H9 (cell line): Measurements from ENCODE around the gene MTMR4. TPM values are rescaled to one million over a fixed set of nuclear protein-coding genes. Genes with fewer than 3 reads are reported as not detected.

Source experiments
- DNase-seq: peaks from one replicate; pipeline ENCODE4 v3.0.0-alpha.2; 2017
- H2AFZ ChIP-seq: one replicate; pipeline ENCODE4 v1.6.1; 2013; ENCODE audit warnings: mild to moderate bottlenecking, low read length, control low read depth, moderate library complexity
- H2AK5ac ChIP-seq: 2 replicates; pipeline ENCODE4 v1.6.1; 2013; ENCODE audit warnings: low read length, control low read depth, mixed read lengths; ENCODE audit not compliant: insufficient read length
- H2BK120ac ChIP-seq: one replicate; pipeline ENCODE4 v1.6.1; 2013; ENCODE audit warnings: low read depth, mild to moderate bottlenecking, low read length, control low read depth, inconsistent platforms; ENCODE audit not compliant: poor library complexity, severe bottlenecking
- H2BK12ac ChIP-seq: 2 replicates; pipeline ENCODE4 v1.6.1; 2013; ENCODE audit warnings: low read length, control low read depth, mixed read lengths, low read depth; ENCODE audit not compliant: insufficient read length
- H2BK15ac ChIP-seq: 2 replicates; pipeline ENCODE4 v1.6.1; 2013; ENCODE audit warnings: low read depth, low read length, control low read depth
- H2BK20ac ChIP-seq: one replicate; pipeline ENCODE4 v1.6.1; 2013; ENCODE audit warnings: low read depth, mild to moderate bottlenecking, low read length, control low read depth, inconsistent platforms; ENCODE audit not compliant: poor library complexity, severe bottlenecking
- H2BK5ac ChIP-seq: 2 replicates; pipeline ENCODE4 v1.6.1; 2013; ENCODE audit warnings: low read length, control low read depth, mixed read lengths; ENCODE audit not compliant: insufficient read length
- H3K14ac ChIP-seq: 2 replicates; pipeline ENCODE4 v1.6.1; 2013; ENCODE audit warnings: low read length, control low read depth; ENCODE audit not compliant: insufficient read depth
- H3K18ac ChIP-seq: 2 replicates; pipeline ENCODE4 v1.6.1; 2013; ENCODE audit warnings: low read depth, mild to moderate bottlenecking, mixed read lengths, low read length, control low read depth; ENCODE audit not compliant: insufficient read length
- H3K23ac ChIP-seq: 2 replicates; pipeline ENCODE4 v1.6.1; 2013; ENCODE audit warnings: low read length, control low read depth, mixed read lengths, low read depth; ENCODE audit not compliant: insufficient read length
- H3K23me2 ChIP-seq: 2 replicates; pipeline ENCODE4 v1.6.1; 2013; ENCODE audit warnings: low read depth, mild to moderate bottlenecking, mixed read lengths, low read length, control low read depth; ENCODE audit not compliant: insufficient read length, poor library complexity, severe bottlenecking
- H3K27ac ChIP-seq: 2 replicates; pipeline ENCODE4 v1.5.1; 2013; ENCODE audit warnings: low read length, control low read depth, mixed read lengths, low read depth; ENCODE audit not compliant: insufficient read length
- H3K27me3 ChIP-seq: 2 replicates; pipeline ENCODE4 v1.6.1; 2013; ENCODE audit warnings: low read length, control low read depth, inconsistent platforms; ENCODE audit not compliant: insufficient read depth
- H3K4ac ChIP-seq: 2 replicates; pipeline ENCODE4 v1.6.1; 2013; ENCODE audit warnings: low read depth, mild to moderate bottlenecking, control low read depth, inconsistent platforms, low read length, moderate library complexity
- H3K4me1 ChIP-seq: 2 replicates; pipeline ENCODE4 v1.6.1; 2013; ENCODE audit warnings: low read length, control low read depth, inconsistent platforms; ENCODE audit not compliant: insufficient read depth
- H3K4me2 ChIP-seq: 2 replicates; pipeline ENCODE4 v1.6.1; 2013; ENCODE audit warnings: low read length, control low read depth, mixed read lengths; ENCODE audit not compliant: insufficient read length, insufficient read depth
- H3K56ac ChIP-seq: 2 replicates; pipeline ENCODE4 v1.6.1; 2013; ENCODE audit warnings: low read depth, mild to moderate bottlenecking, mixed read lengths, low read length, control low read depth; ENCODE audit not compliant: insufficient read length
- H3K79me1 ChIP-seq: 2 replicates; pipeline ENCODE4 v1.6.1; 2013; ENCODE audit warnings: low read depth, mild to moderate bottlenecking, moderate library complexity, low read length, control low read depth, inconsistent platforms; ENCODE audit not compliant: insufficient read depth, poor library complexity, severe bottlenecking
- H3K79me2 ChIP-seq: 2 replicates; pipeline ENCODE4 v1.6.1; 2013; ENCODE audit warnings: low read length, control low read depth, inconsistent platforms; ENCODE audit not compliant: insufficient read depth
- H3K9ac ChIP-seq: 2 replicates; pipeline ENCODE4 v1.6.1; 2013; ENCODE audit warnings: low read length, control low read depth, mixed read lengths; ENCODE audit not compliant: insufficient read length; ENCODE audit errors: extremely low read depth
- H3K9me3 ChIP-seq: one replicate; pipeline ENCODE4 v1.6.1; 2013; ENCODE audit warnings: low read depth, low read length, inconsistent platforms; ENCODE audit not compliant: control insufficient read depth
- H3T11ph ChIP-seq: one replicate; pipeline ENCODE4 v1.6.1; 2013; ENCODE audit warnings: mild to moderate bottlenecking, low read length, control low read depth, inconsistent platforms
- H4K20me1 ChIP-seq: one replicate; pipeline ENCODE4 v1.6.1; 2013; ENCODE audit not compliant: control insufficient read depth, insufficient read length, insufficient read depth
- H4K5ac ChIP-seq: 2 replicates; pipeline ENCODE4 v1.6.1; 2013; ENCODE audit warnings: low read depth, mild to moderate bottlenecking, mixed read lengths, low read length, control low read depth; ENCODE audit not compliant: insufficient read length
- H4K8ac ChIP-seq: replicated peaks from 2 replicates; pipeline ENCODE4 v1.6.1; 2013; ENCODE audit warnings: low read length, control low read depth, mixed read lengths, low read depth; ENCODE audit not compliant: insufficient read length
- H4K91ac ChIP-seq: 2 replicates; pipeline ENCODE4 v1.6.1; 2013; ENCODE audit warnings: low read depth, mild to moderate bottlenecking, moderate library complexity, mixed read lengths, low read length, control low read depth; ENCODE audit not compliant: insufficient read length
- H3K27ac Mint-ChIP-seq, 3 experiments: 2 replicates in 2 of 3; 3 replicates in 1 of 3; pipeline ENCODE4 v1.8.0; 2020 to 2021; ENCODE audit warnings: mixed read lengths in 3 of 3, mild to moderate bottlenecking in 1 of 3, moderate library complexity in 1 of 3
- H3K27me3 Mint-ChIP-seq: 2 replicates; pipeline ENCODE4 v1.8.0; 2021; ENCODE audit warnings: low read depth, mild to moderate bottlenecking, moderate library complexity, mixed read lengths
- H3K36me3 Mint-ChIP-seq, 3 experiments: 2 replicates in 2 of 3; 3 replicates in 1 of 3; pipeline ENCODE4 v1.8.0; 2020 to 2021; ENCODE audit warnings: low read depth in 3 of 3, mixed read lengths in 3 of 3; ENCODE audit not compliant: insufficient read depth in 1 of 3
- H3K4me1 Mint-ChIP-seq, 2 experiments: 2 replicates each; pipeline ENCODE4 v1.8.0; 2020; ENCODE audit warnings: mixed read lengths in 2 of 2
- H3K4me3 Mint-ChIP-seq, 2 experiments: 2 replicates in 1 of 2; 3 replicates in 1 of 2; pipeline ENCODE4 v1.8.0; 2020 to 2021; ENCODE audit warnings: mild to moderate bottlenecking in 2 of 2, mixed read lengths in 2 of 2, moderate library complexity in 1 of 2
- H3K9me3 Mint-ChIP-seq, 2 experiments: 2 replicates in 1 of 2; 3 replicates in 1 of 2; pipeline ENCODE4 v1.8.0; 2020; ENCODE audit warnings: mild to moderate bottlenecking in 2 of 2, mixed read lengths in 2 of 2, moderate library complexity in 1 of 2
- CTCF ChIP-seq: fragments of 200-600 bp; sonication (generic); conservative IDR thresholded peaks from 3 replicates; pipeline ENCODE4 v1.8.0; 2021; ENCODE audit warnings: antibody characterized with exemption, mild to moderate bottlenecking
- WGBS: extraction: QIAGEN DNeasy Blood & Tissue Kit; methylation state at CpG from one replicate; pipeline ENCODE4 v1.1.7; 2013; ENCODE audit warnings: missing lambda C conversion rate, low lambda C conversion rate, mixed read lengths; ENCODE audit not compliant: insufficient read length; ENCODE audit errors: extremely low coverage; 5-methylcytosine and 5-hydroxymethylcytosine counted together
- total RNA-seq: library from RNA; stranded (reverse); gene quantifications from 2 replicates; pipeline ENCODE4 v1.2.1, GENCODE V29; 2021

The MTMR4 gene
- total RNA-seq, 1 experiment from 2014 or later: 31.2 TPM

GRCh38 chr17:58520843-58521430, 6.5 kb upstream of the MTMR4 start:
- Histone ChIP-seq H3K79me1 (no peaks in the 10 kb centered on the region), H2BK20ac (no peak overlapping the region), H3K23ac (no peak overlapping the region), H4K20me1 (no peaks in the 10 kb centered on the region), H3K4ac (no peak overlapping the region), H2AFZ (no peak overlapping the region), H3K27ac (no peak overlapping the region), H2BK12ac (no peak overlapping the region), H3K9me3 (no peaks in the 10 kb centered on the region), H4K8ac (no peak overlapping the region), H3K9ac (no peak overlapping the region), H3K27me3 (no peaks in the 10 kb centered on the region), H2BK120ac (no peak overlapping the region), H3K23me2 (peaks cover 5% of the 10 kb centered on the region), H3K56ac (no peak overlapping the region), H2BK15ac (no peak overlapping the region), H4K5ac (no peak overlapping the region), H3K4me2 (no peak overlapping the region), H3K14ac (no peak overlapping the region), H3K79me2 (no peaks in the 10 kb centered on the region), H3T11ph (no peak overlapping the region), H2AK5ac (no peak overlapping the region), H2BK5ac (no peak overlapping the region), H4K91ac (no peak overlapping the region), H3K18ac (no peak overlapping the region), H3K4me1 (peaks cover 3% of the 10 kb centered on the region; the same call in 1 of the 2 replicates)
- WGBS: no CpG with 5 or more reads among the region's 15 CpGs
- H3K27me3 Mint-ChIP-seq: no peaks in the 10 kb centered on the region
- H3K9me3 Mint-ChIP-seq: no peaks in the 10 kb centered on the region; a peak in 2 of 5 replicates
- peak; percentile 84 for DNase-seq
- 0 out of 7 replicates have a peak overlapping the region, but pooled peaks of 1 of the 3 experiments have one; percentile 55 for H3K27ac Mint-ChIP-seq
- peak; percentile 71 for TF ChIP-seq CTCF
- H3K4me3 Mint-ChIP-seq: peak overlapping the region in 1 of 2 experiments; percentile 38; a peak in 1 of 5 replicates
- H3K4me1 Mint-ChIP-seq: peaks cover 21 to 27% of the 10 kb centered on the region in 2 experiments
- no peaks in the 10 kb centered on the region for H3K36me3 Mint-ChIP-seq
